Measurements from ENCODE around the gene SREK1. TPM values are rescaled to one million over a fixed set of nuclear protein-coding genes. Genes with fewer than 3 reads are reported as not detected.

The SREK1 gene
- total RNA-seq, 1 experiment from 2014 or later: 59.6 TPM

- Histone ChIP-seq H3K14ac (ENCODE audit: insufficient read depth, low read length) (no peak overlapping the region), H3K4ac (ENCODE audit: low read depth, low read length) (no peak overlapping the region), H3K23me2 (ENCODE audit: insufficient read length, low read depth, low read length, poor library complexity, severe bottlenecking) (no peaks in the 10 kb centered on the region), H4K5ac (ENCODE audit: insufficient read length, low read depth, low read length) (no peak overlapping the region), H3K4me2 (ENCODE audit: insufficient read depth, insufficient read length, low read length) (no peak overlapping the region), H2BK12ac (ENCODE audit: insufficient read length, low read depth, low read length) (no peak overlapping the region), H2BK15ac (ENCODE audit: low read depth, low read length) (no peak overlapping the region), H3K27ac (ENCODE audit: insufficient read length, low read depth, low read length) (no peak overlapping the region), H3K23ac (ENCODE audit: insufficient read length, low read depth, low read length) (no peak overlapping the region), H2AFZ (ENCODE audit: low read length) (no peak overlapping the region), H2AK5ac (ENCODE audit: insufficient read length, low read length) (no peak overlapping the region), H4K91ac (ENCODE audit: insufficient read length, low read depth, low read length) (no peak overlapping the region), H3K79me1 (ENCODE audit: insufficient read depth, low read depth, low read length, poor library complexity, severe bottlenecking) (no peaks in the 10 kb centered on the region), H2BK120ac (ENCODE audit: low read depth, low read length, poor library complexity, severe bottlenecking) (no peak overlapping the region), H3K18ac (ENCODE audit: insufficient read length, low read depth, low read length) (no peak overlapping the region), H3K9ac (ENCODE audit: extremely low read depth, insufficient read length, low read length) (no peak overlapping the region), H2BK20ac (ENCODE audit: low read depth, low read length, poor library complexity, severe bottlenecking) (no peak overlapping the region), H4K20me1 (ENCODE audit: control insufficient read depth, insufficient read depth, insufficient read length) (no peaks in the 10 kb centered on the region), H2BK5ac (ENCODE audit: insufficient read length, low read length) (no peak overlapping the region), H3K4me1 (ENCODE audit: insufficient read depth, low read length) (no peaks in the 10 kb centered on the region), H3K56ac (ENCODE audit: insufficient read length, low read depth, low read length) (no peak overlapping the region), H3K79me2 (ENCODE audit: insufficient read depth, low read length) (no peaks in the 10 kb centered on the region), H3T11ph (ENCODE audit: low read length) (no peak overlapping the region), H3K9me3 (ENCODE audit: control insufficient read depth, low read depth, low read length) (no peaks in the 10 kb centered on the region), H4K8ac (replicated peaks; ENCODE audit: insufficient read length, low read depth, low read length) (no peak overlapping the region), H3K27me3 (ENCODE audit: insufficient read depth, low read length) (no peaks in the 10 kb centered on the region)
- DNase-seq: no peak
- H3K4me3 Mint-ChIP-seq: no peak overlapping the region
- TF ChIP-seq CTCF (conservative IDR thresholded peaks at IDR 0.05): no peak
- H3K4me1 Mint-ChIP-seq: peaks cover 3 to 6% of the 10 kb centered on the region in 2 experiments; a peak in 2 of 4 replicates
- no peak overlapping the region for H3K27ac Mint-ChIP-seq
- H3K9me3 Mint-ChIP-seq: peaks cover 0 to 4% of the 10 kb centered on the region in 2 experiments; a peak in 1 of 5 replicates
- H3K27me3 Mint-ChIP-seq (ENCODE audit: low read depth): no peaks in the 10 kb centered on the region
- H3K36me3 Mint-ChIP-seq (ENCODE audit: insufficient read depth in 1 of 3, low read depth in 3 of 3): no peaks in the 10 kb centered on the region
Observed at GRCh38 chr5:66193419-66193818, 49.3 kb downstream of the SREK1 start.
